Measurements from ENCODE around the gene MATK.

The MATK gene

GRCh38 chr19:3751236-3751635, 34.9 kb downstream of the MATK start:
- Histone ChIP-seq H3K27ac (ENCODE audit: low read depth, low read length) (no peak overlapping the region), H3K4me2 (ENCODE audit: low read length) (no peak overlapping the region), H4K5ac (ENCODE audit: low read length) (no peak overlapping the region), H3K18ac (ENCODE audit: low read length) (no peak overlapping the region), H3K27me3 (ENCODE audit: insufficient read depth, low read length, poor library complexity) (no peaks in the 10 kb centered on the region), H3K79me2 (ENCODE audit: control insufficient read depth, insufficient read depth, low read length) (no peaks in the 10 kb centered on the region), H3K56ac (ENCODE audit: low read length) (no peak overlapping the region), H3K4me3 (ENCODE audit: low read length) (no peak overlapping the region), H2BK15ac (replicated peaks; ENCODE audit: low read depth) (no peak overlapping the region), H2BK120ac (ENCODE audit: low read depth, low read length) (no peak overlapping the region), H3K36me3 (ENCODE audit: control insufficient read depth, insufficient read depth, low read length) (no peaks in the 10 kb centered on the region), H3K4me1 (ENCODE audit: control insufficient read depth, low read depth, low read length) (no peaks in the 10 kb centered on the region), H3K4ac (ENCODE audit: low read depth, low read length) (no peak overlapping the region), H2AK5ac (ENCODE audit: low read length) (no peak overlapping the region), H3K79me1 (ENCODE audit: low read length) (no peaks in the 10 kb centered on the region), H4K8ac (ENCODE audit: low read depth, low read length) (no peak overlapping the region), H3K23ac (ENCODE audit: low read length) (no peak overlapping the region), H3K9ac (ENCODE audit: low read length) (no peak overlapping the region), H2BK5ac (ENCODE audit: low read length) (no peak overlapping the region)
- no CpG with 5 or more reads among the region's 30 CpGs for WGBS (ENCODE audit: extremely low coverage, insufficient coverage, low lambda C conversion rate)
- DNase-seq = no peak

GRCh38 chr19:3750211-3750610, 36.0 kb downstream of the MATK start:
- Histone ChIP-seq H4K8ac (ENCODE audit: low read depth, low read length) (no peak overlapping the region), H4K5ac (ENCODE audit: low read length) (no peak overlapping the region), H3K27ac (ENCODE audit: low read depth, low read length) (no peak overlapping the region), H3K79me2 (ENCODE audit: control insufficient read depth, insufficient read depth, low read length) (no peaks in the 10 kb centered on the region), H3K4me3 (ENCODE audit: low read length) (no peak overlapping the region), H3K18ac (ENCODE audit: low read length) (no peak overlapping the region), H3K79me1 (ENCODE audit: low read length) (no peaks in the 10 kb centered on the region), H3K4ac (ENCODE audit: low read depth, low read length) (no peak overlapping the region), H3K36me3 (ENCODE audit: control insufficient read depth, insufficient read depth, low read length) (no peaks in the 10 kb centered on the region), H2BK120ac (ENCODE audit: low read depth, low read length) (no peak overlapping the region), H3K4me1 (ENCODE audit: control insufficient read depth, low read depth, low read length) (no peaks in the 10 kb centered on the region), H2AK5ac (ENCODE audit: low read length) (no peak overlapping the region), H2BK5ac (ENCODE audit: low read length) (no peak overlapping the region), H2BK15ac (replicated peaks; ENCODE audit: low read depth) (no peak overlapping the region), H3K4me2 (ENCODE audit: low read length) (no peak overlapping the region), H3K23ac (ENCODE audit: low read length) (no peak overlapping the region), H3K9ac (ENCODE audit: low read length) (no peak overlapping the region), H3K27me3 (ENCODE audit: insufficient read depth, low read length, poor library complexity) (no peaks in the 10 kb centered on the region), H3K56ac (ENCODE audit: low read length) (no peak overlapping the region)
- WGBS (ENCODE audit: extremely low coverage, insufficient coverage, low lambda C conversion rate) = no CpG with 5 or more reads among the region's 2 CpGs
- DNase-seq = no peak

GRCh38 chr19:3748965-3749364, 37.2 kb downstream of the MATK start:
- Histone ChIP-seq H3K9ac (ENCODE audit: low read length) (no peak overlapping the region), H3K4me2 (ENCODE audit: low read length) (no peak overlapping the region), H4K5ac (ENCODE audit: low read length) (no peak overlapping the region), H3K4me3 (ENCODE audit: low read length) (no peak overlapping the region), H2AK5ac (ENCODE audit: low read length) (no peak overlapping the region), H3K56ac (ENCODE audit: low read length) (no peak overlapping the region), H3K4me1 (ENCODE audit: control insufficient read depth, low read depth, low read length) (no peaks in the 10 kb centered on the region), H3K18ac (ENCODE audit: low read length) (no peak overlapping the region), H3K27me3 (ENCODE audit: insufficient read depth, low read length, poor library complexity) (no peaks in the 10 kb centered on the region), H3K79me2 (ENCODE audit: control insufficient read depth, insufficient read depth, low read length) (no peaks in the 10 kb centered on the region), H4K8ac (ENCODE audit: low read depth, low read length) (no peak overlapping the region), H3K4ac (ENCODE audit: low read depth, low read length) (no peak overlapping the region), H3K79me1 (ENCODE audit: low read length) (no peaks in the 10 kb centered on the region), H3K23ac (ENCODE audit: low read length) (no peak overlapping the region), H2BK15ac (replicated peaks; ENCODE audit: low read depth) (no peak overlapping the region), H2BK120ac (ENCODE audit: low read depth, low read length) (no peak overlapping the region), H3K36me3 (ENCODE audit: control insufficient read depth, insufficient read depth, low read length) (no peaks in the 10 kb centered on the region), H2BK5ac (ENCODE audit: low read length) (no peak overlapping the region), H3K27ac (ENCODE audit: low read depth, low read length) (no peak overlapping the region)
- DNase-seq = no peak
- no CpG with 5 or more reads among the region's 8 CpGs for WGBS (ENCODE audit: extremely low coverage, insufficient coverage, low lambda C conversion rate)

GRCh38 chr19:3746371-3747056, 39.7 kb downstream of the MATK start:
- H3K27ac ChIP-seq (ENCODE audit: low read depth, low read length) = no peak overlapping the region
- H3K27me3 ChIP-seq (ENCODE audit: insufficient read depth, low read length, poor library complexity) = no peaks in the 10 kb centered on the region
- H3K79me1 ChIP-seq (ENCODE audit: low read length) = no peaks in the 10 kb centered on the region
- no peak overlapping the region for H2AK5ac ChIP-seq (ENCODE audit: low read length)
- H3K23ac ChIP-seq (ENCODE audit: low read length) = no peak overlapping the region
- H4K5ac ChIP-seq (ENCODE audit: low read length) = no peak overlapping the region
- H3K36me3 ChIP-seq (ENCODE audit: control insufficient read depth, insufficient read depth, low read length) = no peaks in the 10 kb centered on the region
- no peak overlapping the region for H2BK120ac ChIP-seq (ENCODE audit: low read depth, low read length)
- no peak overlapping the region for H3K4me2 ChIP-seq (ENCODE audit: low read length)
- no peak overlapping the region for H3K18ac ChIP-seq (ENCODE audit: low read length)
- no peak overlapping the region for H3K4ac ChIP-seq (ENCODE audit: low read depth, low read length)
- DNase-seq = no peak
- no peaks in the 10 kb centered on the region for H3K79me2 ChIP-seq (ENCODE audit: control insufficient read depth, insufficient read depth, low read length)
- H4K8ac ChIP-seq (ENCODE audit: low read depth, low read length) = no peak overlapping the region
- H3K4me1 ChIP-seq (ENCODE audit: control insufficient read depth, low read depth, low read length) = no peaks in the 10 kb centered on the region
- no peak overlapping the region for H2BK15ac ChIP-seq (replicated peaks; ENCODE audit: low read depth)
- H3K9ac ChIP-seq (ENCODE audit: low read length) = no peak overlapping the region
- no peak overlapping the region for H2BK5ac ChIP-seq (ENCODE audit: low read length)
- WGBS (ENCODE audit: extremely low coverage, insufficient coverage, low lambda C conversion rate) = no CpG with 5 or more reads among the region's 31 CpGs
- H3K4me3 ChIP-seq (ENCODE audit: low read length) = no peak overlapping the region
- H3K56ac ChIP-seq (ENCODE audit: low read length) = no peak overlapping the region

- no peak overlapping the region for H2BK5ac ChIP-seq (ENCODE audit: low read length)
- no CpG with 5 or more reads among the region's 8 CpGs for WGBS (ENCODE audit: extremely low coverage, insufficient coverage, low lambda C conversion rate)
- no peak overlapping the region for H4K8ac ChIP-seq (ENCODE audit: low read depth, low read length)
- H4K5ac ChIP-seq (ENCODE audit: low read length) = no peak overlapping the region
- H3K18ac ChIP-seq (ENCODE audit: low read length) = no peak overlapping the region
- H3K36me3 ChIP-seq (ENCODE audit: control insufficient read depth, insufficient read depth, low read length) = no peaks in the 10 kb centered on the region
- H2BK120ac ChIP-seq (ENCODE audit: low read depth, low read length) = no peak overlapping the region
- H3K9ac ChIP-seq (ENCODE audit: low read length) = no peak overlapping the region
- H3K23ac ChIP-seq (ENCODE audit: low read length) = no peak overlapping the region
- H2BK15ac ChIP-seq (replicated peaks; ENCODE audit: low read depth) = no peak overlapping the region
- no peaks in the 10 kb centered on the region for H3K79me1 ChIP-seq (ENCODE audit: low read length)
- H3K4me3 ChIP-seq (ENCODE audit: low read length) = no peak overlapping the region
- H3K27me3 ChIP-seq (ENCODE audit: insufficient read depth, low read length, poor library complexity) = no peaks in the 10 kb centered on the region
- H3K27ac ChIP-seq (ENCODE audit: low read depth, low read length) = no peak overlapping the region
- no peak for DNase-seq
- H3K4ac ChIP-seq (ENCODE audit: low read depth, low read length) = no peak overlapping the region
- H3K79me2 ChIP-seq (ENCODE audit: control insufficient read depth, insufficient read depth, low read length) = no peaks in the 10 kb centered on the region
- no peak overlapping the region for H2AK5ac ChIP-seq (ENCODE audit: low read length)
- no peak overlapping the region for H3K56ac ChIP-seq (ENCODE audit: low read length)
- no peaks in the 10 kb centered on the region for H3K4me1 ChIP-seq (ENCODE audit: control insufficient read depth, low read depth, low read length)
- no peak overlapping the region for H3K4me2 ChIP-seq (ENCODE audit: low read length)
These were observed 40.7 kb downstream of the MATK start for GRCh38 chr19:3745363-3746045.
